Neural crest cell (in vitro differentiated cells): Measurements from ENCODE around the gene COL7A1. TPM values are rescaled to one million over a fixed set of nuclear protein-coding genes. Genes with fewer than 3 reads are reported as not detected.

ENCODE experiments used
- DNase-seq: peaks from one replicate; pipeline ENCODE4 v3.0.0; 2021; ENCODE audit warnings: low read depth, mixed read lengths, low spot score
- H3K27ac Mint-ChIP-seq: one replicate; pipeline ENCODE4 v1.8.0; 2021; ENCODE audit warnings: mild to moderate bottlenecking, mixed read lengths; ENCODE audit not compliant: unreplicated experiment
- H3K27me3 Mint-ChIP-seq: 2 replicates; pipeline ENCODE4 v1.8.0; 2021; ENCODE audit warnings: low read depth, mild to moderate bottlenecking, mixed read lengths
- H3K36me3 Mint-ChIP-seq: 2 replicates; pipeline ENCODE4 v1.8.0; 2021; ENCODE audit warnings: low read depth, mild to moderate bottlenecking, mixed read lengths
- H3K4me1 Mint-ChIP-seq: 2 replicates; pipeline ENCODE4 v1.8.0; 2021; ENCODE audit warnings: mixed read lengths
- H3K4me3 Mint-ChIP-seq: one replicate; pipeline ENCODE4 v1.8.0; 2021; ENCODE audit warnings: mild to moderate bottlenecking, mixed read lengths
- H3K9me3 Mint-ChIP-seq: 2 replicates; pipeline ENCODE4 v1.8.0; 2021; ENCODE audit warnings: mixed read lengths
- CTCF ChIP-seq: fragments of 200-600 bp; sonication (generic); conservative IDR thresholded peaks from 2 replicates; pipeline ENCODE4 v1.5.0; 2021; ENCODE audit warnings: antibody characterized with exemption, mild to moderate bottlenecking
- total RNA-seq: library from RNA; stranded (reverse); gene quantifications from 2 replicates; pipeline ENCODE4 v1.2.1, GENCODE V29; 2021

COL7A1 gene
- total RNA-seq, 1 donor from 2014 or later = 28.7 TPM

DNA sequence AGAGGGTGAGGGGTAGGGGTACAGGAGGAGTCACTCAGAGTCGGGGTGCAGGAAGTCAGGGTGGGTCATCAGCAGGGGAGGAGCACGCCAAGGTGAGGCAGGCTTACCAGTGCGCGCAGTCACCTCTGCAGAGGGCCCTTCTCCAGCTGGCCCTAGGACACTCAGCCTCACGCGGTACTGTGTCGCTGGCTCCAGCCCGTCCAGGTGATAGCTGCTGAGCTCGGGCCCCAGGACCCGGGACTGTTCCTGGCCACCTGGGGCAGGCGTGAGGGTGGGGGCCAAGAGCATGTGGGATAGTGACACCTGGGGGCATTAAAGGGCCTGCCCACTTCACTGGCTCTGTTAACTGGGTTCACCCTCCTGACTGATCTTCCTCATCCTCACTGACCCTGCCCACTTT is 7.4 kb downstream of the COL7A1 start:
- Mint-ChIP-seq H3K9me3 (no peaks in the 10 kb centered on the region), H3K36me3 (no peaks in the 10 kb centered on the region), H3K4me1 (no peaks in the 10 kb centered on the region), H3K27me3 (peaks cover under 1% of the 10 kb centered on the region), H3K27ac (no peak overlapping the region), H3K4me3 (no peak overlapping the region)
- no peak for TF ChIP-seq CTCF
- DNase-seq = no peak

DNA sequence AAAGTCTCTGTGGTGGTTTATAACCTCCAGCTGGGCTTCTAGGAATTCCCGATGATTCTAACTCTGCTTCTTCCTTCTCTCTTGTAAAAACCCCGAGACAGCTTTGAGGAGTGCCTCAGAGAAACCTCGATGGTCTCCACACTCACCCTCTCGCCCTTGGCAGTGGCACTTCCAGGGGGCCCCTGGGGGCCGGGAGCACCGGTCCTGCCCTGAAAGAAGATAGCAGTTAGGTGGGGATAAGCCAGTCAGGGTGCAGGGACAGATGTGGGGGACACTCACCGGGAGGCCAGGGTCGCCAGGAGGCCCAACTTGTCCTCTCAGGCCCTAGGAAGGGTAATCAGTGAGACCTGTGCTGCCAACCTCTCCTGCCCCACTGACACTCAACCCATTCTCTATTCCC is 9.7 kb downstream of the COL7A1 start:
- DNase-seq = no peak
- Mint-ChIP-seq H3K4me3 (no peak overlapping the region), H3K36me3 (no peaks in the 10 kb centered on the region), H3K27ac (no peak overlapping the region), H3K27me3 (no peaks in the 10 kb centered on the region), H3K4me1 (no peaks in the 10 kb centered on the region), H3K9me3 (no peaks in the 10 kb centered on the region)
- no peak for TF ChIP-seq CTCF

- H3K27me3 Mint-ChIP-seq = no peaks in the 10 kb centered on the region
- TF ChIP-seq CTCF = no peak
- no peaks in the 10 kb centered on the region for H3K4me1 Mint-ChIP-seq
- no peak for DNase-seq
- H3K4me3 Mint-ChIP-seq = no peak overlapping the region
- no peak overlapping the region for H3K27ac Mint-ChIP-seq
- H3K9me3 Mint-ChIP-seq = no peaks in the 10 kb centered on the region
- no peaks in the 10 kb centered on the region for H3K36me3 Mint-ChIP-seq
These were observed 10.3 kb downstream of the COL7A1 start for GRCh38 chr3:48584836-48585235.

DNA sequence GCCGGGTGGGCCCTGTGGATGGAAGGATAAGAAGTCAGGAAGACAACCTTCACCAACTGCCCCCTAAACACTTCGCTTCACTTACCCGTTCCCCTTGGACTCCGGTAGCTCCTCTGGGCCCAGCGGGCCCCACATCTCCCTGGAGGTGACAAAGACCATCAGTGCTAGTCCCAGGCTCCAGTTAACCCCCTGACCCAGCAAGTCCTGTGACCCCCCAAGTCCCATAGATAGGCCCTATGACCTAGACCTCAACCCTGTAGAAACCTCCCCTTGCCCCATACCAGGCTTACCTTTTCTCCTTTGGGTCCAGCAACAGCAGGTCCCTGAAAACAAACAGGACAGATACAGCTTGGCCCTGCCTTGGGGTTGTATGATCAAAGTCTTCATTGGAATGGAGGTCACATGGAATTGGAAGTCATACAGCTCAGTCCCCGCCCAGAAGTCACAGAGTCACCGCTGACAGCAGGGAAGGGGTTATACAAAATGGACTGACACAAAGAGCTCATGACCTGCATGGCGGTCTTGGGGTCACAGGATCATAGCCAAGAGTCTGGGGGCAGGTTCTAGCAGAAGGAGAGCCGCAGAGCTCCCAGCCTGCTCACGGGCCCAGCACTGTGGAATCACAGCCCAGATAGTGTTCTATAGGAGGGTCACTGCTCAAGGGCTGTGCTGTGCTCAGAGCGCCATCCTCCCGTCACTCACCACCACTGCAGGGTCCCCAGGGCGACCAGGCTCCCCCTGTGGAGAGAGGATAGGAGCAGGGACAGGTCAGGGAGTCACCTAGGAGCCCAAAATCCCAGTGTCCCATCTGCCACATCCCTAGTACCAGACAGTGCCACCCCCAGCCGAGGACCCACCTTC is 13.3 kb downstream of the COL7A1 start:
- Mint-ChIP-seq H3K4me1 (no peaks in the 10 kb centered on the region), H3K9me3 (no peaks in the 10 kb centered on the region), H3K27me3 (no peaks in the 10 kb centered on the region), H3K27ac (no peak overlapping the region), H3K4me3 (no peak overlapping the region), H3K36me3 (no peaks in the 10 kb centered on the region)
- no peak for TF ChIP-seq CTCF
- no peak for DNase-seq

GRCh38 chr3:48576647-48577046 is 18.5 kb downstream of the COL7A1 start:
- H3K4me1 Mint-ChIP-seq = no peaks in the 10 kb centered on the region
- TF ChIP-seq CTCF = no peak
- no peaks in the 10 kb centered on the region for H3K36me3 Mint-ChIP-seq
- DNase-seq = no peak
- no peak overlapping the region for H3K27ac Mint-ChIP-seq
- H3K9me3 Mint-ChIP-seq = no peaks in the 10 kb centered on the region
- H3K27me3 Mint-ChIP-seq = no peaks in the 10 kb centered on the region
- no peak overlapping the region for H3K4me3 Mint-ChIP-seq
